GM23338 (cell line): ENCODE data around the gene VPS25. TPM values are rescaled to one million over a fixed set of nuclear protein-coding genes. Genes with fewer than 3 reads are reported as not detected.

Source experiments
- ATAC-seq: fragments of 200-7000 bp; cut with Tn5 transposase; 3 replicates; pipeline ENCODE4 v1.9.1; 2020
- DNase-seq: peaks from one replicate; pipeline ENCODE4 v3.0.0-alpha.2; 2015; ENCODE audit warnings: low spot score
- H2AFZ ChIP-seq: fragments of 200-600 bp; sonication (generic); 2 replicates; pipeline ENCODE4 v1.8.0; 2016; ENCODE audit warnings: antibody characterized with exemption, mild to moderate bottlenecking, moderate library complexity
- H3F3A ChIP-seq: fragments of 200-600 bp; sonication (generic); replicated peaks from 2 replicates; pipeline ENCODE4 v1.8.0; 2017; ENCODE audit warnings: antibody characterized with exemption, mixed run types, low read depth
- H3K27ac ChIP-seq: fragments of 200-600 bp; sonication (generic); 2 replicates; pipeline ENCODE4 v1.6.1; 2016; ENCODE audit warnings: low read depth
- H3K27me3 ChIP-seq: fragments of 200-600 bp; sonication (generic); 2 replicates; pipeline ENCODE4 v1.8.0; 2016; ENCODE audit warnings: mild to moderate bottlenecking, mixed run types, moderate library complexity; ENCODE audit not compliant: insufficient read depth
- H3K36me3 ChIP-seq: fragments of 200-600 bp; sonication (generic); 2 replicates; pipeline ENCODE4 v1.8.0; 2016; ENCODE audit warnings: mild to moderate bottlenecking; ENCODE audit not compliant: insufficient read depth
- H3K4me1 ChIP-seq: fragments of 200-600 bp; sonication (generic); 2 replicates; pipeline ENCODE4 v1.8.0; 2016; ENCODE audit warnings: mild to moderate bottlenecking, moderate library complexity; ENCODE audit not compliant: insufficient read depth
- H3K4me2 ChIP-seq: fragments of 200-600 bp; sonication (generic); 2 replicates; pipeline ENCODE4 v1.7.1; 2017; ENCODE audit warnings: mixed run types
- H3K4me3 ChIP-seq: fragments of 200-600 bp; sonication (generic); 2 replicates; pipeline ENCODE4 v1.6.1; 2016; ENCODE audit warnings: mixed run types
- H3K79me2 ChIP-seq: fragments of 200-600 bp; sonication (generic); replicated peaks from 2 replicates; pipeline ENCODE4 v1.8.0; 2017; ENCODE audit warnings: mild to moderate bottlenecking; ENCODE audit not compliant: insufficient read depth
- H3K9me2 ChIP-seq: fragments of 200-600 bp; sonication (generic); 2 replicates; pipeline ENCODE4 v1.8.0; 2017; ENCODE audit not compliant: insufficient read depth
- H4K20me1 ChIP-seq: fragments of 200-600 bp; sonication (generic); replicated peaks from 2 replicates; pipeline ENCODE4 v1.8.0; 2017; ENCODE audit warnings: mild to moderate bottlenecking; ENCODE audit not compliant: insufficient read depth
- H3K27ac Mint-ChIP-seq: 2 replicates; pipeline ENCODE4 v1.8.0; 2020; ENCODE audit warnings: inconsistent platforms, mild to moderate bottlenecking, moderate library complexity, mixed read lengths
- H3K27me3 Mint-ChIP-seq: 3 replicates; pipeline ENCODE4 v1.8.0; 2022; ENCODE audit warnings: low read depth, mild to moderate bottlenecking, moderate library complexity, mixed read lengths, inconsistent platforms; ENCODE audit not compliant: insufficient read depth, poor library complexity
- H3K36me3 Mint-ChIP-seq: 3 replicates; pipeline ENCODE4 v1.8.0; 2021; ENCODE audit warnings: low read depth, mild to moderate bottlenecking, inconsistent platforms, moderate library complexity, mixed read lengths
- H3K4me1 Mint-ChIP-seq: 3 replicates; pipeline ENCODE4 v1.8.0; 2020; ENCODE audit warnings: mild to moderate bottlenecking, inconsistent platforms, mixed read lengths
- H3K4me3 Mint-ChIP-seq: 3 replicates; pipeline ENCODE4 v1.8.0; 2021; ENCODE audit warnings: moderate library complexity, mild to moderate bottlenecking, inconsistent platforms, mixed read lengths
- H3K9me3 Mint-ChIP-seq: 3 replicates; pipeline ENCODE4 v1.8.0; 2020; ENCODE audit warnings: moderate library complexity, mild to moderate bottlenecking, inconsistent platforms, mixed read lengths
- CREB1 ChIP-seq: fragments of 250-450 bp; sonication (Bioruptor Pico); IDR thresholded peaks from 2 replicates; pipeline ENCODE4 v1.5.0; 2020; ENCODE audit warnings: low read depth, mild to moderate bottlenecking, moderate library complexity
- EZH2 ChIP-seq: fragments of 200-600 bp; sonication (generic); IDR thresholded peaks from one replicate; pipeline ENCODE4 v1.8.0; 2017; ENCODE audit warnings: antibody characterized with exemption, mild to moderate bottlenecking, low read depth; ENCODE audit not compliant: unreplicated experiment
- EZH2phosphoT487 ChIP-seq: fragments of 200-600 bp; sonication (generic); IDR thresholded peaks from one replicate; pipeline ENCODE4 v1.8.1; 2018; ENCODE audit warnings: antibody characterized with exemption; ENCODE audit not compliant: unreplicated experiment
- JUNB ChIP-seq: IDR thresholded peaks from one replicate; pipeline ENCODE4 v1.6.1; 2016; ENCODE audit warnings: antibody characterized with exemption; ENCODE audit not compliant: unreplicated experiment
- NANOG ChIP-seq: IDR thresholded peaks from 2 replicates; pipeline ENCODE4 v1.6.1; 2016; ENCODE audit warnings: antibody characterized with exemption, borderline replicate concordance
- POLR2AphosphoS5 ChIP-seq: IDR thresholded peaks from 2 replicates; pipeline ENCODE4 v1.6.1; 2016; ENCODE audit warnings: antibody characterized with exemption, low read depth
- STAT1 ChIP-seq: IDR thresholded peaks from one replicate; pipeline ENCODE4 v1.6.1; 2016; ENCODE audit warnings: antibody characterized with exemption; ENCODE audit not compliant: unreplicated experiment
- ZNF114 ChIP-seq: fragments of 250-450 bp; sonication (Bioruptor Pico); IDR thresholded peaks from 2 replicates; pipeline ENCODE4 v1.5.0; 2020; ENCODE audit warnings: mild to moderate bottlenecking, moderate library complexity
- ZNF331 ChIP-seq: fragments of 250-450 bp; sonication (Bioruptor Pico); IDR thresholded peaks from 2 replicates; pipeline ENCODE4 v1.5.0; 2020; ENCODE audit warnings: low read depth, mild to moderate bottlenecking, moderate library complexity
- polyA plus RNA-seq: library from polyadenylated mRNA; unstranded; fragments of >200 nt; fragmentation: Nextera tagmentation; extraction: Ambion mirVana; gene quantifications from 2 replicates; pipeline ENCODE4 v1.2.1, GENCODE V29; 2016
- total RNA-seq: library from RNA; depleted of rRNA; stranded (reverse); fragments of >200 nt; shearing (Covaris generic); gene quantifications from 2 replicates; pipeline ENCODE4 v1.2.3, GENCODE V29; 2014
- TF ChIP-seq, protein P1 (sequence below), 2 experiments: fragments of 200-600 bp in 1 of 2; sonication (generic) in 1 of 2; conservative IDR thresholded peaks; 2 replicates each; pipeline versions ENCODE4 v1.5.1 to v1.6.1; 2016 to 2017; ENCODE audit warnings: antibody characterized with exemption in 2 of 2, low read depth in 2 of 2, mild to moderate bottlenecking in 2 of 2, moderate library complexity in 1 of 2
- TF ChIP-seq, protein P2 (sequence below): IDR thresholded peaks from 2 replicates; pipeline ENCODE4 v1.6.1; 2016; ENCODE audit warnings: antibody characterized with exemption
- TF ChIP-seq, protein P3 (sequence below): fragments of 250-450 bp; sonication (Bioruptor Pico); IDR thresholded peaks from 2 replicates; pipeline ENCODE4 v1.5.0; 2020; ENCODE audit warnings: mild to moderate bottlenecking, moderate library complexity
- TF ChIP-seq, protein P4 (sequence below): IDR thresholded peaks from one replicate; pipeline ENCODE4 v1.6.1; 2018; ENCODE audit warnings: antibody characterized with exemption; ENCODE audit not compliant: unreplicated experiment

Gene VPS25
- total and polyA plus RNA-seq, 2 experiments from 2014 or later: 105 to 110 TPM

DNA sequence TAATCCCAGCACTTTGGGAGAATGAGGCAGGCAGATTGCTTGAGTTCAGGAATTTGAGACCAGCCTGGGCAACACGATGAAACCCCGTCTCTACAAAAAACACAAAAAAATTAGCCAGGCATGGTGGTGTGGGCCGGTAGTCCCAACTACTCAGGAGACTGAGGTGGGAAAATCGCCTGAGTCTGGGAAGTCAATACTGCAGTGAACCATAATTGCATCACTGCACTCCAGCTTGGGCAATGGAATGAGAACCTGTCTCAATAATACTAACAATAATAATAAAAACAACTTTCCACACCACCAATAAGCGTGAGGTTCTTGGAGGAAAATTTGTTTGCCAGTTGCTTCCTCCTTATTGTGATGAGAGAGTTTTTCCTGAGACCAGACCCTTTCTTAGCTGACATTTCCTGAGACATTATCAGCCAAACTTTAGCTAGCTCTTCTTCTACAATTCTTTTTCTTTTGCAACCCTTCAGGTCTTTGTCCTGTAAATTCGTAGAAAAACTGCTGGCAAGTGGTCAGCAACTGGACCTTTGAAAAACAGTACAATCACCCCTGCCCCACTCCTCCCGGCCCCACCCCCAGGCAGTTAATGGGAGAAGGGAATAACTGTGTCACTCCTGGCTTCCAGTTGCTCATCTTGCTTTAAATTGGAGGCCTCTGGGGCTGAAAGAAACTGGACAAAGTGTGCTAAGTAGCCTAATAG, 24.9 kb upstream of the VPS25 start:
- peak overlapping the region; percentile 61 for H3K4me2 ChIP-seq
- H3K27ac ChIP-seq: no peak overlapping the region
- H3K27me3 ChIP-seq: peaks cover 18% of the 10 kb centered on the region
- H3K4me1 ChIP-seq: peaks cover 35% of the 10 kb centered on the region
- peaks cover 20% of the 10 kb centered on the region for H3K27me3 Mint-ChIP-seq
- H4K20me1 ChIP-seq: no peaks in the 10 kb centered on the region
- H2AFZ ChIP-seq: peak overlapping the region; percentile 87
- DNase-seq: no peak
- H3F3A ChIP-seq: 0 out of 2 replicates have a peak, but pooled peaks cover 14% of the 10 kb centered on the region
- no peaks in the 10 kb centered on the region for H3K36me3 ChIP-seq
- H3K4me3 ChIP-seq: no peak overlapping the region
- no peak for ATAC-seq
- peaks cover 11% of the 10 kb centered on the region for H3K9me3 Mint-ChIP-seq
- peaks cover 28% of the 10 kb centered on the region for H3K4me1 Mint-ChIP-seq
- peaks cover 5% of the 10 kb centered on the region for H3K79me2 ChIP-seq
- H3K4me3 Mint-ChIP-seq: no peak overlapping the region
- peaks cover 5% of the 10 kb centered on the region; the same call in 2 of the 3 replicates for H3K36me3 Mint-ChIP-seq
- H3K27ac Mint-ChIP-seq: no peak overlapping the region
- peaks cover 5% of the 10 kb centered on the region; the same call in 1 of the 2 replicates for H3K9me2 ChIP-seq
- no peak for TF ChIP-seq ZNF114 (CRISPR knock-in tag)
- TF ChIP-seq, protein P1, sequence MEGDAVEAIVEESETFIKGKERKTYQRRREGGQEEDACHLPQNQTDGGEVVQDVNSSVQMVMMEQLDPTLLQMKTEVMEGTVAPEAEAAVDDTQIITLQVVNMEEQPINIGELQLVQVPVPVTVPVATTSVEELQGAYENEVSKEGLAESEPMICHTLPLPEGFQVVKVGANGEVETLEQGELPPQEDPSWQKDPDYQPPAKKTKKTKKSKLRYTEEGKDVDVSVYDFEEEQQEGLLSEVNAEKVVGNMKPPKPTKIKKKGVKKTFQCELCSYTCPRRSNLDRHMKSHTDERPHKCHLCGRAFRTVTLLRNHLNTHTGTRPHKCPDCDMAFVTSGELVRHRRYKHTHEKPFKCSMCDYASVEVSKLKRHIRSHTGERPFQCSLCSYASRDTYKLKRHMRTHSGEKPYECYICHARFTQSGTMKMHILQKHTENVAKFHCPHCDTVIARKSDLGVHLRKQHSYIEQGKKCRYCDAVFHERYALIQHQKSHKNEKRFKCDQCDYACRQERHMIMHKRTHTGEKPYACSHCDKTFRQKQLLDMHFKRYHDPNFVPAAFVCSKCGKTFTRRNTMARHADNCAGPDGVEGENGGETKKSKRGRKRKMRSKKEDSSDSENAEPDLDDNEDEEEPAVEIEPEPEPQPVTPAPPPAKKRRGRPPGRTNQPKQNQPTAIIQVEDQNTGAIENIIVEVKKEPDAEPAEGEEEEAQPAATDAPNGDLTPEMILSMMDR (conservative IDR thresholded peaks at IDR 0.05; ENCODE audit: low read depth in 2 of 2): no peak
- no peak for TF ChIP-seq NANOG
- TF ChIP-seq EZH2: no peak
- TF ChIP-seq STAT1: no peak
- TF ChIP-seq ZNF331 (CRISPR knock-in tag): no peak
- TF ChIP-seq, protein P2, sequence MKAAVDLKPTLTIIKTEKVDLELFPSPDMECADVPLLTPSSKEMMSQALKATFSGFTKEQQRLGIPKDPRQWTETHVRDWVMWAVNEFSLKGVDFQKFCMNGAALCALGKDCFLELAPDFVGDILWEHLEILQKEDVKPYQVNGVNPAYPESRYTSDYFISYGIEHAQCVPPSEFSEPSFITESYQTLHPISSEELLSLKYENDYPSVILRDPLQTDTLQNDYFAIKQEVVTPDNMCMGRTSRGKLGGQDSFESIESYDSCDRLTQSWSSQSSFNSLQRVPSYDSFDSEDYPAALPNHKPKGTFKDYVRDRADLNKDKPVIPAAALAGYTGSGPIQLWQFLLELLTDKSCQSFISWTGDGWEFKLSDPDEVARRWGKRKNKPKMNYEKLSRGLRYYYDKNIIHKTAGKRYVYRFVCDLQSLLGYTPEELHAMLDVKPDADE: no peak
- no peak for TF ChIP-seq CREB1
- TF ChIP-seq, protein P3, sequence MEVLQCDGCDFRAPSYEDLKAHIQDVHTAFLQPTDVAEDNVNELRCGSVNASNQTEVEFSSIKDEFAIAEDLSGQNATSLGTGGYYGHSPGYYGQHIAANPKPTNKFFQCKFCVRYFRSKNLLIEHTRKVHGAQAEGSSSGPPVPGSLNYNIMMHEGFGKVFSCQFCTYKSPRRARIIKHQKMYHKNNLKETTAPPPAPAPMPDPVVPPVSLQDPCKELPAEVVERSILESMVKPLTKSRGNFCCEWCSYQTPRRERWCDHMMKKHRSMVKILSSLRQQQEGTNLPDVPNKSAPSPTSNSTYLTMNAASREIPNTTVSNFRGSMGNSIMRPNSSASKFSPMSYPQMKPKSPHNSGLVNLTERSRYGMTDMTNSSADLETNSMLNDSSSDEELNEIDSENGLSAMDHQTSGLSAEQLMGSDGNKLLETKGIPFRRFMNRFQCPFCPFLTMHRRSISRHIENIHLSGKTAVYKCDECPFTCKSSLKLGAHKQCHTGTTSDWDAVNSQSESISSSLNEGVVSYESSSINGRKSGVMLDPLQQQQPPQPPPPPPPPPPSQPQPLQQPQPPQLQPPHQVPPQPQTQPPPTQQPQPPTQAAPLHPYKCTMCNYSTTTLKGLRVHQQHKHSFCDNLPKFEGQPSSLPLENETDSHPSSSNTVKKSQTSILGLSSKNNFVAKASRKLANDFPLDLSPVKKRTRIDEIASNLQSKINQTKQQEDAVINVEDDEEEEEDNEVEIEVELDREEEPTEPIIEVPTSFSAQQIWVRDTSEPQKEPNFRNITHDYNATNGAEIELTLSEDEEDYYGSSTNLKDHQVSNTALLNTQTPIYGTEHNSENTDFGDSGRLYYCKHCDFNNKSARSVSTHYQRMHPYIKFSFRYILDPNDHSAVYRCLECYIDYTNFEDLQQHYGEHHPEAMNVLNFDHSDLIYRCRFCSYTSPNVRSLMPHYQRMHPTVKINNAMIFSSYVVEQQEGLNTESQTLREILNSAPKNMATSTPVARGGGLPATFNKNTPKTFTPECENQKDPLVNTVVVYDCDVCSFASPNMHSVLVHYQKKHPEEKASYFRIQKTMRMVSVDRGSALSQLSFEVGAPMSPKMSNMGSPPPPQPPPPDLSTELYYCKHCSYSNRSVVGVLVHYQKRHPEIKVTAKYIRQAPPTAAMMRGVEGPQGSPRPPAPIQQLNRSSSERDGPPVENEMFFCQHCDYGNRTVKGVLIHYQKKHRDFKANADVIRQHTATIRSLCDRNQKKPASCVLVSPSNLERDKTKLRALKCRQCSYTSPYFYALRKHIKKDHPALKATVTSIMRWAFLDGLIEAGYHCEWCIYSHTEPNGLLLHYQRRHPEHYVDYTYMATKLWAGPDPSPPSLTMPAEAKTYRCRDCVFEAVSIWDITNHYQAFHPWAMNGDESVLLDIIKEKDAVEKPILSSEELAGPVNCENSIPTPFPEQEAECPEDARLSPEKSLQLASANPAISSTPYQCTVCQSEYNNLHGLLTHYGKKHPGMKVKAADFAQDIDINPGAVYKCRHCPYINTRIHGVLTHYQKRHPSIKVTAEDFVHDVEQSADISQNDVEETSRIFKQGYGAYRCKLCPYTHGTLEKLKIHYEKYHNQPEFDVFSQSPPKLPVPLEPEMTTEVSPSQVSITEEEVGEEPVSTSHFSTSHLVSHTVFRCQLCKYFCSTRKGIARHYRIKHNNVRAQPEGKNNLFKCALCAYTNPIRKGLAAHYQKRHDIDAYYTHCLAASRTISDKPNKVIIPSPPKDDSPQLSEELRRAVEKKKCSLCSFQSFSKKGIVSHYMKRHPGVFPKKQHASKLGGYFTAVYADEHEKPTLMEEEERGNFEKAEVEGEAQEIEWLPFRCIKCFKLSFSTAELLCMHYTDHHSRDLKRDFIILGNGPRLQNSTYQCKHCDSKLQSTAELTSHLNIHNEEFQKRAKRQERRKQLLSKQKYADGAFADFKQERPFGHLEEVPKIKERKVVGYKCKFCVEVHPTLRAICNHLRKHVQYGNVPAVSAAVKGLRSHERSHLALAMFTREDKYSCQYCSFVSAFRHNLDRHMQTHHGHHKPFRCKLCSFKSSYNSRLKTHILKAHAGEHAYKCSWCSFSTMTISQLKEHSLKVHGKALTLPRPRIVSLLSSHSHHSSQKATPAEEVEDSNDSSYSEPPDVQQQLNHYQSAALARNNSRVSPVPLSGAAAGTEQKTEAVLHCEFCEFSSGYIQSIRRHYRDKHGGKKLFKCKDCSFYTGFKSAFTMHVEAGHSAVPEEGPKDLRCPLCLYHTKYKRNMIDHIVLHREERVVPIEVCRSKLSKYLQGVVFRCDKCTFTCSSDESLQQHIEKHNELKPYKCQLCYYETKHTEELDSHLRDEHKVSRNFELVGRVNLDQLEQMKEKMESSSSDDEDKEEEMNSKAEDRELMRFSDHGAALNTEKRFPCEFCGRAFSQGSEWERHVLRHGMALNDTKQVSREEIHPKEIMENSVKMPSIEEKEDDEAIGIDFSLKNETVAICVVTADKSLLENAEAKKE (CRISPR knock-in tag): no peak
- TF ChIP-seq, protein P4, sequence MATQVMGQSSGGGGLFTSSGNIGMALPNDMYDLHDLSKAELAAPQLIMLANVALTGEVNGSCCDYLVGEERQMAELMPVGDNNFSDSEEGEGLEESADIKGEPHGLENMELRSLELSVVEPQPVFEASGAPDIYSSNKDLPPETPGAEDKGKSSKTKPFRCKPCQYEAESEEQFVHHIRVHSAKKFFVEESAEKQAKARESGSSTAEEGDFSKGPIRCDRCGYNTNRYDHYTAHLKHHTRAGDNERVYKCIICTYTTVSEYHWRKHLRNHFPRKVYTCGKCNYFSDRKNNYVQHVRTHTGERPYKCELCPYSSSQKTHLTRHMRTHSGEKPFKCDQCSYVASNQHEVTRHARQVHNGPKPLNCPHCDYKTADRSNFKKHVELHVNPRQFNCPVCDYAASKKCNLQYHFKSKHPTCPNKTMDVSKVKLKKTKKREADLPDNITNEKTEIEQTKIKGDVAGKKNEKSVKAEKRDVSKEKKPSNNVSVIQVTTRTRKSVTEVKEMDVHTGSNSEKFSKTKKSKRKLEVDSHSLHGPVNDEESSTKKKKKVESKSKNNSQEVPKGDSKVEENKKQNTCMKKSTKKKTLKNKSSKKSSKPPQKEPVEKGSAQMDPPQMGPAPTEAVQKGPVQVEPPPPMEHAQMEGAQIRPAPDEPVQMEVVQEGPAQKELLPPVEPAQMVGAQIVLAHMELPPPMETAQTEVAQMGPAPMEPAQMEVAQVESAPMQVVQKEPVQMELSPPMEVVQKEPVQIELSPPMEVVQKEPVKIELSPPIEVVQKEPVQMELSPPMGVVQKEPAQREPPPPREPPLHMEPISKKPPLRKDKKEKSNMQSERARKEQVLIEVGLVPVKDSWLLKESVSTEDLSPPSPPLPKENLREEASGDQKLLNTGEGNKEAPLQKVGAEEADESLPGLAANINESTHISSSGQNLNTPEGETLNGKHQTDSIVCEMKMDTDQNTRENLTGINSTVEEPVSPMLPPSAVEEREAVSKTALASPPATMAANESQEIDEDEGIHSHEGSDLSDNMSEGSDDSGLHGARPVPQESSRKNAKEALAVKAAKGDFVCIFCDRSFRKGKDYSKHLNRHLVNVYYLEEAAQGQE: no peak
- no peak for TF ChIP-seq JUNB
- no peak for TF ChIP-seq EZH2phosphoT487
- TF ChIP-seq POLR2AphosphoS5: no peak
